Neural cell (in vitro differentiated cells): ENCODE results near the gene SLC22A23.

ENCODE experiments used
- CTCF ChIP-seq: fragments of 450-650 bp; IDR thresholded peaks from 2 replicates; pipeline ENCODE4 v1.5.1; 2014; ENCODE audit warnings: antibody characterized with exemption, mild to moderate bottlenecking, moderate library complexity; ENCODE audit not compliant: poor library complexity, severe bottlenecking
- EP300 ChIP-seq: fragments of 450-650 bp; conservative IDR thresholded peaks from 2 replicates; pipeline ENCODE4 v1.6.1; 2014; ENCODE audit warnings: antibody characterized with exemption, mild to moderate bottlenecking, moderate library complexity; ENCODE audit not compliant: poor library complexity, severe bottlenecking
- EZH2 ChIP-seq: fragments of 200-600, 300-800 bp; shearing (Covaris generic), sonication (generic); IDR thresholded peaks from 2 replicates; pipeline ENCODE4 v1.6.1; 2014; ENCODE audit warnings: antibody characterized with exemption, low read length, borderline replicate concordance, mild to moderate bottlenecking; ENCODE audit not compliant: insufficient read depth, poor library complexity, severe bottlenecking
- MXI1 ChIP-seq: fragments of 450-650 bp; conservative IDR thresholded peaks from 2 replicates; pipeline ENCODE4 v1.6.1; 2014; ENCODE audit warnings: antibody characterized with exemption, mild to moderate bottlenecking; ENCODE audit not compliant: poor library complexity, severe bottlenecking
- POLR2AphosphoS5 ChIP-seq: IDR thresholded peaks from 2 replicates; pipeline ENCODE4 v1.6.1; 2012
- REST ChIP-seq: IDR thresholded peaks from 2 replicates; pipeline ENCODE4 v1.6.1; 2012; ENCODE audit warnings: borderline replicate concordance
- TAF1 ChIP-seq: IDR thresholded peaks from 2 replicates; pipeline ENCODE4 v1.6.1; 2012; ENCODE audit warnings: low read depth

DNA sequence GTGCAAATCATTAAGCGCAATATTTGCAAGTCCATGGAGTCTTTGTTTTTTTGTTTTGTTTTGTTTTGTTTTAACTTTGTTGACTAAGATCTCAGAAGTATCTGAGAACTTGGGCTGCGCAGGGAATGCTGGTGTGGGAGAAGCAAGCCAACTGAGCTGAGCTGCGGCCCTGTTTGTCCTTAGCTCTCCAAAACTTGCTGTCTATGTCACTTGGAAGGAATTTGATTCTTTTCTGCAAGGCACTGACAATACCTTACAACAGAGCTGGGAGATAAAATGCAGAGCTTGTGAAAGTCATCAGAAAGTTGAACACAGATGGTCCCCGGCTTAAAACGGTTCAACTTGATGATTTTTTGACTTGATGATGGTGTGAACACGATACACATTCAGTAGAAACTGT is 5.4 kb downstream of the SLC22A23 start:
- TF ChIP-seq CTCF (no peak), REST (no peak), POLR2AphosphoS5 (no peak), TAF1 (no peak), MXI1 (no peak), EP300 (no peak), EZH2 (no peak)
